ENCODE results near the gene CEP78.
"Not testable (repeated sequence)": the region's sequence is repeated elsewhere in the genome, so short reads cannot be mapped to it uniquely, and the experiment has no call there.

Gene CEP78

GRCh38 chr9:78235256-78235761 lies 566 bp upstream of the CEP78 start:
- no peak for DNase-seq

DNA sequence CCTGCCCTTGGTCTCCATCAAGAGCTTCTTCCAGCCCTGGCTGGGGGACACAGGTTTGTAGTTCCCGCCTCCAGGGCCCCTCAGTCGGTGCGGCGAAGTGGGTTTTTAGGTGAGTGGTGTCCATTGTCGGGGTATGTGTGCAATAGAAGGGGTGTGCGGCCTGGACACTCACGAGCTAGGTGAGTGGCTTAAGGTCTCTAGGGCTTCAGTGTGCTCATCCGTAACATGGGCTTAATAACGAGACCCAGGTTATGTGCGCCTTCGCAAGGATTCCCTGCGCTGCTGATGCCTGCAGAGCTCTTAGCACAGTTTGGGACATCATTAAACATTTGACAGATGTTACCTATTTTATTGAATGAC lies 656 bp downstream of the CEP78 start:
- peak; percentile 34 for DNase-seq

- no peak for DNase-seq
Observed at GRCh38 chr9:78238046-78239038, 2.5 kb downstream of the CEP78 start.

- DNase-seq, result peak; percentile 13
Observed at GRCh38 chr9:78239506-78239905, 3.6 kb downstream of the CEP78 start.

- no peak for DNase-seq
Observed at GRCh38 chr9:78242041-78242440, 6.2 kb downstream of the CEP78 start.

GRCh38 chr9:78243130-78243529 lies 7.3 kb downstream of the CEP78 start:
- no peak for DNase-seq

GRCh38 chr9:78245401-78245800 lies 9.5 kb downstream of the CEP78 start:
- DNase-seq, result no peak

- no peak for DNase-seq
Observed at GRCh38 chr9:78248635-78249034, 12.8 kb downstream of the CEP78 start.

DNA sequence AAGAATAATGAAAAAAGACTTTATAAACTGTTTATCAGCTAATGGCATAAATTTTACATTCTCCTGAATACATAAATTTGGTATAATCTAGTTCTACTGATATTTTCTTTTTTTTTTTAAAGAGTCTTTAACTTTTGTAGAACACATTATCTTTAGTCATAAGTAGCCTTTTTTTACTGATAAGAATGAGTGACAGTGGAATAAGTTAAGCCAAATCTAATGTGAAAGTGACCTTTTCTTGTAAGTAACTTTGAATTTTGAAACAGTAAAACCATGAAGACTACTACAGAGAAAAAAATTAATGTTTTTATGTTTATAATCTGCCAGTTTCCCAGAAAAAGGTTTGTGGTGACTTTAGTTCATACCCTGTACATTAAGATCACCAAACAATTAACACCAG lies 13.7 kb downstream of the CEP78 start:
- DNase-seq, result no peak

DNA sequence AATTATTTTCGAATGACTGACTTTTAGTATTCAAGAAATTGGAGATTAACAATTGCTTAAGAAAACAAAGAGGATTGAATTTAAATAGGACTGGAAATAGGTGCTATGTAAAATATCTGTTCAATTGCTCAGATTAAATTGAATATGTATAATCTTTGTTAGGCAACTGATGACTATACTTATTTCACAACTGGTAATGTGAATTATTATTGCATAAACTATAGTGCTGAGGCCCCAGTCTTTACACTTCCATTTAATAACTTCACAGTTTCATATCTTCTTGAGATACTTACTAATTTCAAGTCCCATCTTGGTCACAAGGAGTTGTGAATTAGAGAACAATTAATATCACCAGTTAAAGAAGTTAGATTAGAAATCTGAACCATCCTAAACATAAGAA lies 16.7 kb downstream of the CEP78 start:
- no peak for DNase-seq

DNA sequence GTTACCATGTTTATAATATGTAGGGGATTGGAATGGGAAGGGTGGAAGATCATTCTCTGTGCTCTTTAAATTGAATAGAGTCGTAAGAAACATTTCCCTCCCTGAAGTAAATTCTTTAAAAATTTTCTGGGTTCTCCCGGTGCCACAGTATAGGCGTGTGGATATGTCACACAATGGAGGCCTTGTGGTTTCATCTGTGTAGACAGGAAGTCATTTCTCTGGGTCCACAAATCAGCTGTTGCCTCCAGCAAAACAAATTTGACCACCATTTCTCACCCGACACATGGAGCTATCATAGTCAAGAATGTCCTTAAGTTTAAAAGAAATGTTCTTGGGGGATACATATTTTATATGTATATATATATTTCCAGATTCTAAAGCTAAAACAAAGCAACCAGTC lies 17.4 kb downstream of the CEP78 start:
- no peak for DNase-seq

GRCh38 chr9:78261403-78262001 lies 25.6 kb downstream of the CEP78 start:
- DNase-seq, result peak; percentile 6

DNA sequence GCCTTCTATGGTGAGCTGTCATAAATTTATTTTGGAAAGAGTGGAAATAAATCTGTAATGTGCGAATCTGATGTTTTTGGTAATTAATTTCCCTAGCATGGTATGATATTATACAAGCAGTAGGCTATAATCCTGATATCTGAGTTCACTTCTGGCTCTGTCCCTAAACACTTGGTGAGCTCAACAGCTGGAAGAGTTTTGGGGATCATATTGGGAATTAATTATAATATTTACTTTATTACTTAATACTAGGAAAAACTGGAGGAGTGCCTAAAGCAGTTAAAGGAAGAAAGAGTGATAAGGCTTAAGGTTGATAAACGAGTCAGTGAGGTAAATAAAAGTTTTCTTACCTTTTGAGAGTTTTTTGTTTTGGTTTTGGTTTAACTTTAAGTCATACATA lies 26.8 kb downstream of the CEP78 start:
- no peak for DNase-seq

GRCh38 chr9:78267889-78268288 lies 32.0 kb downstream of the CEP78 start:
- no peak for DNase-seq

DNA sequence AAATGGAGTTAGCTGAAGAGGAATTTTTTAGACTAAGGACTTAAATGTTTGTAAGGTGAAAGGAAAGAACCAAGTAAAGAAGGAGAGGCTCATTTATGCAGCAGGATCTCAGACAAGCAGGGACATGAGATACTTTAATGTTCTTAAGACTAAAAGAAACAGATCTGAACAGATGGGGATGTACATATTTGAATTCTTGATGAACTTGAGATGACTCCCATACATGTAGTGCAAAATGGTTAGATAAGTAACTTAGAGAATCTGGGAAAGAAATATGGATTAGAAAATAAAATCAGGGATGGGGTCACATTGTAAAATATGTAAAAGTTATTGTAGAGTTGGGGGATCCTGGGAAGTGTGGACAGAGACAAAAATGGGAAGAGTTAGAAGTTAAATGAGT lies 33.9 kb downstream of the CEP78 start:
- DNase-seq, result no peak

DNA sequence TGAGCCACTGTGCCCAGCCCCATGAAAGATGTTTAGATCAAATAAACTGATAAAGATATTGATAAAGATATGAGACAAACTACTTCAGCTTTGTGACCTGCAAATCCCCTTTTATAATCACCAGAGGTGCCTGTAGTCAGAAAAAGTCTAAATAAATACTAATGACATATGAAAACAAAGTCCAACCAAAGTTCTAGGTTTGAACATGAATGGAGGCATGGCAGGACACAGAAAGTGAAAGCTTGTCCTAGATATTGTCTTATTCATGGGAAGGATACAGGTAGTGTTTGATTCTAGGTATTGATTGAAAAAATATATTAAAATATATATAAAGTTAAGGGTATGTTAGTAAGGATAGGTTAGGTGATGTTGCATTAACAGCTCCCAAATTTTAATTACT lies 36.4 kb downstream of the CEP78 start:
- no peak for DNase-seq

- DNase-seq, result no peak
Observed at GRCh38 chr9:78273761-78274160, 37.9 kb downstream of the CEP78 start.

DNA sequence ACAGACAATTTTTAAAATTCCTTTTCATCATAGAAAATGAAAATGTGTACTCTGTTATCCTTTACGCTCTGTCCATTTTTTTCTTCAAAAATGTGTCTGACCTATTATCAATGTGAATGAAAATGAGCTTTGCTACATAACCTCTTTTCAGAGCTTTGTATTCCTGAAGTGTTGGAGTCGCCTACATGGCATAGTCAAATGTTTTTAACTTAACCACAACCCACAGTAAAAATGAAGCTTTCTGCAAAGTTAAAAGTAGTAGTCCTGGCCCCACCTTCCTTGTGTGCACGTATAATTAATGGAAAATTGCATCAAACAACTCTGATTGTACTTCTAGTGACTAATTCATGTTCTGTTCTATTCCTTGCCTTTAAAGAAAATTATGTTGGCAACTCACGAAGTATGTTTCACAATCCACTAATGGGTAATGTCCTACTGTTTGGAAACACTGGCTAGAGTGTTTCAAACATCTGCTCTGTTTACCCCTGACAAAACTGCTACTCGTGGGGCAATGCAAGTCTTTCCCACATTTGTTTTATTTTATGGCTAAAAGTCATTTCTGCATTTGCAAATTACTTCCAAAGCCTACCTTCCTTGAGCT lies 42.4 kb downstream of the CEP78 start:
- DNase-seq, result no peak

GRCh38 chr9:78278801-78279200 lies 42.9 kb downstream of the CEP78 start:
- no peak for DNase-seq

DNA sequence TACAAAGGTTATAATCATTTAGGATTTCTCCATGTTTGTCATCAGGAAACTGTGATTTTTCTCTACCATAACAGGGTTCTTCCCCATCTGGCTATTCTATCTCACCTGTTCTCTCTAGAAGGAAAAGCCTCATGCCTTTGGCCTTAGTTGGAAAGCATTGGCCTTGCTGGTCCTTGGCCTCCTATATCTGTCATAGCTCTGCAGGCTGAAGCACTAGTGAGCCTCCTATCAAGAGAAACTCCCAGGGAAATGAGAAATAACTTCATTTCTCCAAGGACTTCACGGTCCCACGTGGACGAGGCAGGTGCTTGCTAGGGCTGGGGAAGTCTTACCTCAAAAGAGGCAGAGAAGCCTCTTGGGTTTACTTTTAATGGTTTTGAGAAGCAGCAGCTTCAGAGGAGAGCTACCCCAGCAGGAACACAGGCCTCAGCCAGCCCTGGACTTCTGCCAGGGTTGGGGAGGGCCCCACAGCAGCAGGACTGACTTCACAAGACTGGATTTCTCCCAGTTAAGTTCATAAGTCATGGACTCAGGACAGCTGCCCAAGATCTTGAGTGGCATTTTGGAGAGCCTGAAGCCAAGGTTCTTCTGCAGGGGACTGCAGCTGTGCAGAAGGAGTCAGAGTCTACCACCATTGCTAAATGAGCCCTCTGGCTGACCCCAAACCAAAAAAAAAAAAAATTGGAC lies 45.2 kb downstream of the CEP78 start:
- DNase-seq, result no peak

DNA sequence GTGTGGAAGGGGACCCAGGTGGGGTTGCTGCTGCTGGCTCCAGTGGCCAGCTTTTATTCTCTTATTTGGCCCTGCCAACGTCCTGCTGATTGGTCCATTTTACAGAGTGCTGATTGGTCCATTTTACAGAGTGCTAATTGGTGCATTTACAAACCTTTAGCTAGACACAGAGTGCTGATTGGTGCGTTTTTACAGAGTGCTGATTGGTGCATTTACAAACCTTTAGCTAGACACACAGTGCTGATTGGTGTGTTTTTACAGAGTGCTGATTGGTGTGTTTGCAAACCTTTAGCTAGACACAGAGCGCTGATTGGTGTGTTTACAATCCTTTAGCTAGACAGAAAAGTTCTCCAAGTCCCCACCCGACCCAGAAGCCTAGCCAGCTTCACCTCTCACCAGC lies 48.3 kb downstream of the CEP78 start:
- DNase-seq, result not testable (repeated sequence)

GRCh38 chr9:78286125-78286524 lies 50.2 kb downstream of the CEP78 start:
- no peak for DNase-seq

DNA sequence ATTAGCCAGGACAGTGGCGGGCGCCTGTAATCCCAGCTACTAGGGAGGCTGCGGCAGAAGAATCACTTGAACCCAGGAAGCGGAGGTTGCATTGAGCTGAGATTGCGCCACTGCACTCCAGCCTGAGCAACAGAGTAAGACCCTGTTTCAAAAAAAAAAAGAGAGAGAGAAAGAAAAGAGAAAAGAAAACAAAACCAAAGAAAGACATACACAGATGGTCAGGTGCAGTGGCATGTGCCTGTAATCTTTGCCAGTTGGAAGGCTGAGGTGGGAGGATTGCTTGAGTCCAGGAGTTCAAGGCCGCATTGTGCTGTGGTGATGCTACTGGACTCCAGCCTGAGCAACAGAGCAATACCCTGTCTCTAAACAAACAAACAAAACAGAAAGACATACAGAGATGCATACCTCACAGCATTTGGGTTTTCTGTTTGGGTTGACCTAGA lies 51.1 kb downstream of the CEP78 start:
- DNase-seq, result no peak

Data from NCI-H2227 treated with DMSO at 0.1 percent for 48 hours (cell line).